Neuronal stem cell (in vitro differentiated cells): ENCODE data around the gene IKZF5.

Experiments
- DNase-seq: peaks from one replicate; pipeline ENCODE4 v3.0.0-alpha.2; 2013; ENCODE audit warnings: low spot score
- H2AFZ ChIP-seq: one replicate; pipeline ENCODE4 v1.6.1; 2013; ENCODE audit warnings: mild to moderate bottlenecking, low read length, inconsistent platforms
- H2AK5ac ChIP-seq: 2 replicates; pipeline ENCODE4 v1.6.1; 2013; ENCODE audit warnings: low read depth, mild to moderate bottlenecking, inconsistent platforms, low read length, moderate library complexity, mixed read lengths
- H2BK120ac ChIP-seq: 2 replicates; pipeline ENCODE4 v1.6.1; 2013; ENCODE audit warnings: low read depth, mild to moderate bottlenecking, inconsistent platforms, low read length, moderate library complexity, mixed read lengths
- H2BK12ac ChIP-seq: one replicate; pipeline ENCODE4 v1.6.1; 2013; ENCODE audit warnings: low read length, inconsistent platforms
- H2BK15ac ChIP-seq: 2 replicates; pipeline ENCODE4 v1.6.1; 2013; ENCODE audit warnings: mild to moderate bottlenecking, low read length, inconsistent platforms, mixed read lengths
- H2BK5ac ChIP-seq: one replicate; pipeline ENCODE4 v1.6.1; 2013; ENCODE audit warnings: inconsistent platforms, mild to moderate bottlenecking, low read length, moderate library complexity
- H3K14ac ChIP-seq: one replicate; pipeline ENCODE4 v1.6.1; 2013; ENCODE audit warnings: low read length, inconsistent platforms
- H3K18ac ChIP-seq: 2 replicates; pipeline ENCODE4 v1.6.1; 2013; ENCODE audit warnings: low read length, inconsistent platforms
- H3K23ac ChIP-seq: 2 replicates; pipeline ENCODE4 v1.6.1; 2013; ENCODE audit warnings: low read depth, mild to moderate bottlenecking, mixed read lengths, low read length, inconsistent platforms; ENCODE audit not compliant: poor library complexity
- H3K27ac ChIP-seq: replicated peaks from 3 replicates; pipeline ENCODE4 v1.5.1; 2013; ENCODE audit warnings: low read length, inconsistent platforms
- H3K27me3 ChIP-seq, 3 experiments: 2 replicates each; pipeline ENCODE4 v1.6.1; 2013; ENCODE audit warnings: low read length in 3 of 3, mild to moderate bottlenecking in 2 of 3, inconsistent platforms in 1 of 3, low read depth in 1 of 3, mixed read lengths in 1 of 3, moderate library complexity in 1 of 3; ENCODE audit not compliant: control insufficient read depth in 3 of 3, insufficient read depth in 3 of 3
- H3K36me3 ChIP-seq, 2 donors: replicated peaks in 1 of 2; 2 replicates each; pipeline ENCODE4 v1.6.1; 2013; ENCODE audit warnings: low read length in 2 of 2; ENCODE audit not compliant: control insufficient read depth in 2 of 2, insufficient read depth in 2 of 2
- H3K4ac ChIP-seq: 2 replicates; pipeline ENCODE4 v1.6.1; 2013; ENCODE audit warnings: inconsistent platforms, mild to moderate bottlenecking, low read length, moderate library complexity
- H3K4me1 ChIP-seq, 2 donors: 1 replicate in 1 of 2; 2 replicates in 1 of 2; pipeline ENCODE4 v1.6.1; 2013; ENCODE audit warnings: low read length in 2 of 2, low read depth in 1 of 2; ENCODE audit not compliant: control insufficient read depth in 2 of 2, insufficient read depth in 1 of 2
- H3K4me2 ChIP-seq: one replicate; pipeline ENCODE4 v1.6.1; 2013; ENCODE audit warnings: mild to moderate bottlenecking, low read length, inconsistent platforms; ENCODE audit not compliant: insufficient read depth, poor library complexity, severe bottlenecking
- H3K4me3 ChIP-seq, 2 donors: 2 replicates each; pipeline ENCODE4 v1.5.1; 2013; ENCODE audit warnings: low read length in 2 of 2, mild to moderate bottlenecking in 2 of 2, inconsistent platforms in 1 of 2, moderate library complexity in 1 of 2
- H3K79me1 ChIP-seq: one replicate; pipeline ENCODE4 v1.6.1; 2013; ENCODE audit warnings: low read depth, mild to moderate bottlenecking, inconsistent platforms, low read length, moderate library complexity
- H3K9ac ChIP-seq: one replicate; pipeline ENCODE4 v1.6.1; 2013; ENCODE audit warnings: mild to moderate bottlenecking, low read depth, low read length, inconsistent platforms; ENCODE audit not compliant: poor library complexity
- H3K9me3 ChIP-seq, 2 donors: replicated peaks in 1 of 2; 2 replicates each; pipeline versions ENCODE3 to v1.6.1; 2013; ENCODE audit warnings: low read length in 2 of 2, mild to moderate bottlenecking in 2 of 2, inconsistent platforms in 1 of 2, low read depth in 1 of 2, mixed read lengths in 1 of 2, moderate library complexity in 1 of 2; ENCODE audit not compliant: control insufficient read depth in 2 of 2, insufficient read depth in 1 of 2
- H4K8ac ChIP-seq: one replicate; pipeline ENCODE4 v1.6.1; 2013; ENCODE audit warnings: low read depth, mild to moderate bottlenecking, inconsistent platforms, low read length, moderate library complexity
- H4K91ac ChIP-seq: one replicate; pipeline ENCODE4 v1.6.1; 2013; ENCODE audit warnings: low read length, low read depth, mild to moderate bottlenecking, inconsistent platforms; ENCODE audit not compliant: poor library complexity
- WGBS, 2 donors: extraction: QIAGEN DNeasy Blood & Tissue Kit; methylation state at CpG; one replicate each; pipeline ENCODE4 v1.1.7; 2013; ENCODE audit warnings: missing lambda C conversion rate in 2 of 2, mixed read lengths in 1 of 2; ENCODE audit not compliant: insufficient read length in 2 of 2, insufficient replicate concordance in 1 of 2; ENCODE audit errors: extremely low coverage in 2 of 2; 5-methylcytosine and 5-hydroxymethylcytosine counted together

Gene IKZF5

GRCh38 chr10:123038782-123039631, 30.4 kb upstream of the IKZF5 start:
- Histone ChIP-seq H4K8ac (no peak overlapping the region), H3K27ac (no peak overlapping the region), H2AFZ (no peak overlapping the region), H4K91ac (no peak overlapping the region), H3K14ac (no peak overlapping the region), H3K36me3 (peaks cover 2 to 4% of the 10 kb centered on the region in 2 donors), H3K9ac (no peak overlapping the region), H2BK12ac (no peak overlapping the region), H3K79me1 (no peaks in the 10 kb centered on the region), H3K4me1 (peaks cover 0 to 6% of the 10 kb centered on the region in 2 donors), H2BK15ac (no peak overlapping the region), H3K4me2 (no peak overlapping the region), H3K9me3 (no peaks in the 10 kb centered on the region), H3K27me3 (no peaks in the 10 kb centered on the region), H3K18ac (no peak overlapping the region), H3K4me3 (no peak overlapping the region), H3K4ac (no peak overlapping the region), H2BK5ac (no peak overlapping the region), H3K23ac (no peak overlapping the region), H2AK5ac (no peak overlapping the region), H2BK120ac (no peak overlapping the region)
- no peak for DNase-seq
- WGBS, 2 donors = no CpG with 5 or more reads among the region's 18 CpGs

GRCh38 chr10:123035467-123036086, 27.0 kb upstream of the IKZF5 start:
- DNase-seq = no peak
- H2BK5ac ChIP-seq = no peak overlapping the region
- no peaks in the 10 kb centered on the region for H3K9me3 ChIP-seq
- no peak overlapping the region for H2BK15ac ChIP-seq
- H2AK5ac ChIP-seq = no peak overlapping the region
- H2BK120ac ChIP-seq = no peak overlapping the region
- H3K18ac ChIP-seq = no peak overlapping the region
- no peak overlapping the region for H3K23ac ChIP-seq
- no peak overlapping the region for H3K9ac ChIP-seq
- H3K4me1 ChIP-seq = peaks cover 0 to 6% of the 10 kb centered on the region in 2 donors
- H3K4ac ChIP-seq = no peak overlapping the region
- H3K4me3 ChIP-seq = no peak overlapping the region
- no peaks in the 10 kb centered on the region for H3K27me3 ChIP-seq
- no peak overlapping the region for H3K4me2 ChIP-seq
- peak overlapping the region; percentile 21 for H3K14ac ChIP-seq
- no peak overlapping the region for H4K8ac ChIP-seq
- H3K27ac ChIP-seq = no peak overlapping the region
- H4K91ac ChIP-seq = no peak overlapping the region
- no peak overlapping the region for H2BK12ac ChIP-seq
- no peak overlapping the region for H2AFZ ChIP-seq
- H3K36me3 ChIP-seq = peaks cover 2 to 3% of the 10 kb centered on the region in 2 donors
- H3K79me1 ChIP-seq = no peaks in the 10 kb centered on the region
- WGBS, 2 donors = no CpG with 5 or more reads among the region's 8 CpGs

GRCh38 chr10:123034332-123034731, 25.7 kb upstream of the IKZF5 start:
- Histone ChIP-seq H3K79me1 (no peaks in the 10 kb centered on the region), H3K9ac (no peak overlapping the region), H2BK12ac (no peak overlapping the region), H3K36me3 (peaks cover 2 to 3% of the 10 kb centered on the region in 2 donors), H3K27me3 (no peaks in the 10 kb centered on the region), H3K4me3 (no peak overlapping the region), H3K14ac (no peak overlapping the region), H3K18ac (no peak overlapping the region), H3K9me3 (no peaks in the 10 kb centered on the region), H2AFZ (no peak overlapping the region), H4K8ac (no peak overlapping the region), H3K4ac (no peak overlapping the region), H2BK5ac (no peak overlapping the region), H2AK5ac (no peak overlapping the region), H2BK15ac (no peak overlapping the region), H3K23ac (no peak overlapping the region), H2BK120ac (no peak overlapping the region), H3K27ac (no peak overlapping the region), H3K4me2 (no peak overlapping the region), H3K4me1 (peaks cover 0 to 6% of the 10 kb centered on the region in 2 donors), H4K91ac (no peak overlapping the region)
- DNase-seq = no peak

- H3K79me1 ChIP-seq = no peaks in the 10 kb centered on the region
- no peaks in the 10 kb centered on the region for H3K27me3 ChIP-seq
- no peak overlapping the region for H2BK15ac ChIP-seq
- no peak overlapping the region for H3K14ac ChIP-seq
- no peak overlapping the region for H3K4ac ChIP-seq
- no peak overlapping the region for H3K27ac ChIP-seq
- H2AK5ac ChIP-seq = no peak overlapping the region
- no peak overlapping the region for H2AFZ ChIP-seq
- no peak overlapping the region for H3K9ac ChIP-seq
- H4K91ac ChIP-seq = no peak overlapping the region
- DNase-seq = no peak
- no peak overlapping the region for H3K18ac ChIP-seq
- WGBS, 2 donors = no CpG with 5 or more reads among the region's 1 CpG
- H3K36me3 ChIP-seq = no peaks in the 10 kb centered on the region
- H3K9me3 ChIP-seq = no peaks in the 10 kb centered on the region
- no peak overlapping the region for H2BK120ac ChIP-seq
- no peak overlapping the region for H3K4me2 ChIP-seq
- H2BK5ac ChIP-seq = no peak overlapping the region
- no peak overlapping the region for H4K8ac ChIP-seq
- H3K23ac ChIP-seq = no peak overlapping the region
- H3K4me3 ChIP-seq = no peak overlapping the region
- H2BK12ac ChIP-seq = no peak overlapping the region
- no peaks in the 10 kb centered on the region for H3K4me1 ChIP-seq
These were observed 22.5 kb upstream of the IKZF5 start for GRCh38 chr10:123031124-123031523.
